ENCODE data around the gene TCF4.

- TF ChIP-seq CTCF (IDR thresholded peaks at IDR 0.05; ENCODE audit: low read length) (no peak), EZH2 (optimal IDR thresholded peaks at IDR 0.05; ENCODE audit: low read depth, low read length) (no peak)
Observed at GRCh38 chr18:55398858-55399257, 189.1 kb downstream of the TCF4 start.
